CD8-positive, alpha-beta memory T cell (primary cell): ENCODE data around the gene TEX29. TPM values are rescaled to one million over a fixed set of nuclear protein-coding genes. Genes with fewer than 3 reads are reported as not detected.

Experiments
- CTCF ChIA-PET: fragments of 350-600 bp; sonication (Branson Sonifier 250); formaldehyde crosslinking; loops from one replicate; lab custom pipeline; 2021; ENCODE audit warnings: antibody characterized with exemption; lab: Charles Lee
- POLR2A ChIA-PET: fragments of 350-600 bp; sonication (Branson Sonifier 250); formaldehyde crosslinking; loops from one replicate; lab custom pipeline; 2021; ENCODE audit warnings: antibody characterized with exemption; lab: Charles Lee
- DNase-seq, 5 donors: peaks; one replicate each; pipeline versions ENCODE4 v3.0.0 to v3.0.0-alpha.2; 2020 to 2022; ENCODE audit warnings: mixed read lengths in 1 of 5
- H3K27ac ChIP-seq: one replicate; pipeline ENCODE4 v1.7.0; 2013; ENCODE audit warnings: low read depth, mild to moderate bottlenecking, low read length, moderate library complexity
- H3K27me3 ChIP-seq: 2 replicates; pipeline ENCODE4 v1.7.0; 2013; ENCODE audit warnings: low read length, mild to moderate bottlenecking; ENCODE audit not compliant: insufficient read depth, poor library complexity, severe bottlenecking
- H3K36me3 ChIP-seq: 2 replicates; pipeline ENCODE4 v1.7.0; 2013; ENCODE audit warnings: mild to moderate bottlenecking, low read length, moderate library complexity; ENCODE audit not compliant: insufficient read depth
- H3K4me1 ChIP-seq: 2 replicates; pipeline ENCODE4 v1.7.0; 2013; ENCODE audit warnings: mild to moderate bottlenecking, low read length, moderate library complexity; ENCODE audit not compliant: insufficient read depth
- H3K4me3 ChIP-seq: 2 replicates; pipeline ENCODE4 v1.7.0; 2013; ENCODE audit warnings: mild to moderate bottlenecking, low read length
- H3K9me3 ChIP-seq: 2 replicates; pipeline ENCODE4 v1.7.0; 2013; ENCODE audit warnings: mild to moderate bottlenecking, low read length
- H3K27ac Mint-ChIP-seq, 8 donors: one replicate each; pipeline ENCODE4 v1.8.0; 2020 to 2021; ENCODE audit warnings: mixed read lengths in 8 of 8, mild to moderate bottlenecking in 6 of 8, inconsistent platforms in 3 of 8, moderate library complexity in 3 of 8
- H3K27me3 Mint-ChIP-seq, 2 donors: one replicate each; pipeline ENCODE4 v1.8.0; 2020 to 2021; ENCODE audit warnings: mixed read lengths in 2 of 2, mild to moderate bottlenecking in 1 of 2, moderate library complexity in 1 of 2
- H3K36me3 Mint-ChIP-seq, 3 donors: one replicate each; pipeline ENCODE4 v1.8.0; 2020 to 2021; ENCODE audit warnings: mixed read lengths in 3 of 3, inconsistent platforms in 1 of 3, mild to moderate bottlenecking in 1 of 3
- H3K4me1 Mint-ChIP-seq, 3 donors: one replicate each; pipeline ENCODE4 v1.8.0; 2020 to 2021; ENCODE audit warnings: mixed read lengths in 3 of 3, inconsistent platforms in 1 of 3, mild to moderate bottlenecking in 1 of 3
- H3K4me3 Mint-ChIP-seq, 7 donors: one replicate each; pipeline ENCODE4 v1.8.0; 2020 to 2021; ENCODE audit warnings: mixed read lengths in 7 of 7, mild to moderate bottlenecking in 6 of 7, moderate library complexity in 4 of 7, inconsistent platforms in 2 of 7
- H3K9me3 Mint-ChIP-seq, 5 donors: one replicate each; pipeline ENCODE4 v1.8.0; 2020 to 2022; ENCODE audit warnings: mixed read lengths in 5 of 5, mild to moderate bottlenecking in 3 of 5, moderate library complexity in 2 of 5, inconsistent platforms in 1 of 5
- polyA plus RNA-seq: library from polyadenylated mRNA; unstranded; fragments of 300-500 nt; fragmentation: Illumina TruSeq; gene quantifications from one replicate; pipeline ENCODE4 v1.2.3, GENCODE V29; 2021
- total RNA-seq, 2 experiments: library from RNA; stranded (reverse); gene quantifications; one replicate each; pipeline ENCODE4 v1.2.3, GENCODE V29; 2021

The TEX29 gene
- not detected for total RNA-seq
- polyA plus RNA-seq, result not detected

DNA sequence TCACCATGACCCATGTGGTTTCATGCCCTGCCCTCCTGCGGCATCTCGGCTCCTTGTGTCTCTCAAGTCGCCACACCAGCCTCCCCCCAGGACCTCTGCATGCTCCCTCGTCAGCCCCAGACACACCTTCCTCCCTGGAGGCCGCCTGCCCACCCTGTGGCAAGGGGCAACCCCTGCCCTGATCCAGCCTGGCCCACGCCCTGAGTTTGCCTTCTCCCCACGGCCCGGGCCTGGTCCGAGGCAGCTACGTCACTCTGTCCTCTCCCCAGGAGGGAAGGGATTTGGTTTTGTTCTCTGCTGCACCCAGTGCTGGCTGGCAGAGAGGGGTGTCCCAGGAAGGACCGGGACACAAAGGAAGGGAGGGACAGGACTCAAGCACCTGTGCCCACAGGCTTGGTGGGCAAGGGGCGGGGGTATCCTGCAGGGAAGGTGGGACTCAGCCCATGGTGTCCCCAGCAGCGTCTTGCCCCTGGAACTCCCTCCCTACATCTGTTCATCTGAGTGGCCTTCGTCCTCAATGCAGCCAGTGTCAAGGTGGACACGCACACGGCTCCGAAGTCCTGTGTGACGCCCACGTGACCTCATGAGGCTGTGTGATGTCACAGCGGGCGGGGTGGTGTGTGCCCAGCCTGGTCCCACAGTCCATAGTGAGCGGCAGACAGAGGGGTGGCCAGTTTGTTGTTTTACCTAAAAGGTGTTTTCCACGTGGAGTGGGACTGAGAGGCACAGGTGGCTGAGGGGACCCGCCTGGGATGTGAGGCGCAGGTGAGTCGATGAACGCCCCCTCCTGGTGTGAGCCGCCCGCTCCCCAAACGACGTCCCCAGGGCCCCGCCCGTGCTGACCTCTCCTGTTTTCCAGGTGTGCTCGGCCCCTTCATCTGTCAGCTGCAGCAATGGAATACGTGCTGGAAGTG is at the start of gene TEX29:
Gene TEX29 (plus strand): TSS at position 645 of the 914 bp plus-strand sequence. CDS start 249 bp downstream, at position 894.
- ChIA-PET POLR2A (no interaction called here), CTCF (no interaction called here)
- Mint-ChIP-seq H3K36me3 (peaks cover 4 to 12% (median 4%) of the 10 kb centered on the region in 3 donors), H3K4me3 (no peak within 1 kb of the TSS), H3K9me3 (no peaks in the 10 kb centered on the region), H3K27me3 (peaks cover 0 to 2% of the 10 kb centered on the region in 2 donors), H3K4me1 (peaks cover 4 to 5% (median 4%) of the 10 kb centered on the region in 3 donors), H3K27ac (no peak within 1 kb of the TSS)
- no peaks in the 10 kb centered on the region for H3K4me1 ChIP-seq
- no peaks in the 10 kb centered on the region for H3K36me3 ChIP-seq
- H3K27me3 ChIP-seq, result no peaks in the 10 kb centered on the region
- H3K27ac ChIP-seq, result no peak within 1 kb of the TSS
- no peak within 1 kb of the TSS for H3K4me3 ChIP-seq
- no peak for DNase-seq
- no peaks in the 10 kb centered on the region for H3K9me3 ChIP-seq

- ChIA-PET POLR2A (no interaction called here), CTCF (no interaction called here)
- Mint-ChIP-seq H3K4me3 (peak overlapping the region in 1 of 7 donors; percentile 63), H3K27ac (no peak overlapping the region), H3K27me3 (no peaks in the 10 kb centered on the region), H3K4me1 (peaks cover 4 to 5% (median 4%) of the 10 kb centered on the region in 3 donors), H3K9me3 (no peaks in the 10 kb centered on the region), H3K36me3 (peaks cover 0 to 94% (median 28%) of the 10 kb centered on the region in 3 donors)
- H3K27me3 ChIP-seq, result no peaks in the 10 kb centered on the region
- no peak for DNase-seq
- H3K4me1 ChIP-seq, result no peaks in the 10 kb centered on the region
- H3K9me3 ChIP-seq, result no peaks in the 10 kb centered on the region
- H3K4me3 ChIP-seq, result no peak overlapping the region
- peaks cover 21% of the 10 kb centered on the region for H3K36me3 ChIP-seq
- no peak overlapping the region for H3K27ac ChIP-seq
These were observed 49.4 kb upstream of the TEX29 start for GRCh38 chr13:111270765-111271698.

DNA sequence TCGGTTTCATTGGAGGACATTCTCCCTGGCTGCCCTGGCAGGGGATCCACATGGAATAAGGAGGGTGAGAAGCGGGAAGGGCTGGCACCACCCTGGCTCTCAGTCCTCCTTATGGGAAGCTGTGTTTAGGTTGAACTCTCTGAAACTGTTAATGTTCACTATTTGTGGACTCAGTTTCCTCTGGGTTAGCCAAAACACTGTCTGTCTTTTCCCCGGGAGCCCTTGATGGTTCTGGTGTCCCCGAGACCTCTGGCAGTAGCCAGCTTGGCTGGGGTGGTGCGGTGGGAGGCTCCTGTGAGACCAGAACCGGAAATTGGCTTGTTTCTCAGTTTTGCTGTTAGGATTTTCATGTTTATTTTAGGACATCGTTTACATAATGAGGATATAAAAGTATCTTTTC is 48.3 kb upstream of the TEX29 start:
- Mint-ChIP-seq H3K36me3 (peaks cover 0 to 94% (median 27%) of the 10 kb centered on the region in 3 donors), H3K9me3 (no peaks in the 10 kb centered on the region), H3K27ac (no peak overlapping the region), H3K27me3 (no peaks in the 10 kb centered on the region), H3K4me3 (no peak overlapping the region), H3K4me1 (peaks cover 0 to 2% (median 0%) of the 10 kb centered on the region in 3 donors)
- Histone ChIP-seq H3K4me1 (no peaks in the 10 kb centered on the region), H3K9me3 (no peaks in the 10 kb centered on the region), H3K36me3 (peaks cover 21% of the 10 kb centered on the region), H3K27me3 (no peaks in the 10 kb centered on the region), H3K27ac (no peak overlapping the region), H3K4me3 (no peak overlapping the region)
- ChIA-PET CTCF (no interaction called here), POLR2A (no interaction called here)
- DNase-seq, result no peak

DNA sequence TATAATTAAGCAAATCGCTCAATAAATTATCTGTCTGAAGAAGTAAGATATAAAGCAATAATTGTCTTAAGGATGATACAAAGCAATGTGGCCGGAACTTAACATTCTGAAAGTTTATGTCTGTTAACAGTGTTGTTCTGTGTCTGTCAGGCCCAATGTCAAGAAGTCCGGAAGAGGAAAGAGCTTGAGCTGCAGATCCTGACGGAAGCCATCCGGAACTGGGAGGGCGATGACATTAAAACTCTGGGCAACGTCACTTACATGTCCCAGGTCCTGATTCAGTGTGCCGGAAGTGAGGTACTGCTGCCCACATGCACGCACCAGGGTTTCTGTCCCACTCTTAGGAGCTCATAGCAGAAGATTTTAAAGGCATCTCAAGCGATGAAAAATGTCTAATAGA is 45.1 kb upstream of the TEX29 start:
- H3K27me3 Mint-ChIP-seq, result no peaks in the 10 kb centered on the region
- no peak overlapping the region for H3K4me3 Mint-ChIP-seq
- H3K36me3 Mint-ChIP-seq, result peaks cover 0 to 98% (median 35%) of the 10 kb centered on the region in 3 donors
- peak overlapping the region in 3 of 8 donors; percentile 18 to 52 (median 41) for H3K27ac Mint-ChIP-seq
- H3K9me3 ChIP-seq, result no peaks in the 10 kb centered on the region
- CTCF ChIA-PET, result interaction anchor here (0.8 kb wide), 1 partner anchor 25 kb away, joined by 3 read pairs; no protein-coding TSS in a partner anchor
- no peaks in the 10 kb centered on the region for H3K4me1 ChIP-seq
- H3K4me1 Mint-ChIP-seq, result peaks cover 0 to under 1% (median 0%) of the 10 kb centered on the region in 3 donors
- no peak overlapping the region for H3K4me3 ChIP-seq
- H3K36me3 ChIP-seq, result peaks cover 31% of the 10 kb centered on the region
- no peaks in the 10 kb centered on the region for H3K27me3 ChIP-seq
- no peak overlapping the region for H3K27ac ChIP-seq
- POLR2A ChIA-PET, result no interaction called here
- H3K9me3 Mint-ChIP-seq, result no peaks in the 10 kb centered on the region
- DNase-seq, result no peak

DNA sequence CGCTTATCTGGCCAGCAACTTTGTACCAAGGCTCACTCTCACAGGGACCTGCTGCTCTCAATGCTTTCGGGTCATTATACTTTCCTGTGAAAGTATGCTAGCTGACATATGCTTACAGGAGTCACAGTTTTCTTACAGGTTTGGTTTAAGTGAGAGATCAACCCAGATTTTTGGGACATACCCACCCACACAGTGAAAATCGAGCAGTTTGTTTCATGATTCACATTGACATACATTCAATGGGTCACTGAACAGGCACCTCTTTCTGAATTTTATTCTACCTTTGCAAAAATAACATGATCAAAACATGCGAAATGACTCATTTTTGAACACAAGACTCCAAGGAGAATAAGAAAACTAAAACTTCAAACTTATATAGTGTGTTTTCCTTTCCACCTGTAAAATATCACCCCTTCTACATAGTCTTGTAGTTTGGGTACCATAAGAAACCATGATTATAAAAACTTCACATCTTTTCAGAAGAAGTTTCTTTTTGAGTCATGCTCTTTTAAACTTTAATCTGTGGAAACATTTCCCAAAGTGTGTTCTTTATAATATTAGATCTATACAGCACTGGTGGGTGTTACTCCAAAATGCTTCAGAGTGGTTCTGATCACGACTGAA is 44.3 kb upstream of the TEX29 start:
- Histone ChIP-seq H3K36me3 (peaks cover 32% of the 10 kb centered on the region), H3K4me3 (no peak overlapping the region), H3K27ac (no peak overlapping the region), H3K4me1 (no peaks in the 10 kb centered on the region), H3K9me3 (no peaks in the 10 kb centered on the region), H3K27me3 (no peaks in the 10 kb centered on the region)
- ChIA-PET CTCF (interaction anchor here (0.8 kb wide), 1 partner anchor 26 kb away, joined by 3 read pairs; no protein-coding TSS in a partner anchor), POLR2A (no interaction called here)
- Mint-ChIP-seq H3K4me1 (no peaks in the 10 kb centered on the region), H3K9me3 (no peaks in the 10 kb centered on the region), H3K27ac (no peak overlapping the region), H3K27me3 (no peaks in the 10 kb centered on the region), H3K36me3 (peaks cover 4 to 97% (median 34%) of the 10 kb centered on the region in 3 donors), H3K4me3 (no peak overlapping the region)
- no peak for DNase-seq

DNA sequence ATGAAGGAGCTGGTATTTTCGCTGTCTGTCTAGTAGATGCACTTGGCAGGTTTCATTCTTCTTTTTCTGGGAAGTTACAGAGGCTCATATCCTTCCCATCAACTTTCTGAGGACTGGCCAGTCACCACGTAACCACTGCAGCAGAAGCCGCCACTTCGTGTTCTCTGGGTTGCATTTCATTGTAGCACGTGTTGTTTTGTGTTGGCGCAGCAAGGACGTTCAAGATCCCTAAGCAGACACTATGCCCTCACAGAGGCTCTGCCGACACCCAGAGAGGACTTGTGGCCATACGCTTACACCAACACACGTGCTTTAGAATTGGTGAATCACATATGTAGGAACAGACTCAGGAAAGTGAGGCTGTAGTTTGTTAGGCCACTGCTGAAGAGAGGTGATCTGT is 42.2 kb upstream of the TEX29 start:
- CTCF ChIA-PET, result no interaction called here
- no peak overlapping the region for H3K4me3 Mint-ChIP-seq
- Histone ChIP-seq H3K27me3 (no peaks in the 10 kb centered on the region), H3K36me3 (peaks cover 35% of the 10 kb centered on the region), H3K27ac (no peak overlapping the region), H3K4me3 (no peak overlapping the region), H3K4me1 (no peaks in the 10 kb centered on the region), H3K9me3 (no peaks in the 10 kb centered on the region)
- no peak for DNase-seq
- H3K9me3 Mint-ChIP-seq, result no peaks in the 10 kb centered on the region
- no peak overlapping the region for H3K27ac Mint-ChIP-seq
- peaks cover 4 to 96% (median 39%) of the 10 kb centered on the region in 3 donors for H3K36me3 Mint-ChIP-seq
- H3K4me1 Mint-ChIP-seq, result no peaks in the 10 kb centered on the region
- POLR2A ChIA-PET, result no interaction called here
- no peaks in the 10 kb centered on the region for H3K27me3 Mint-ChIP-seq

GRCh38 chr13:111278743-111279652 is 41.4 kb upstream of the TEX29 start:
- no peak overlapping the region for H3K4me3 ChIP-seq
- no peaks in the 10 kb centered on the region for H3K27me3 Mint-ChIP-seq
- ChIA-PET POLR2A (no interaction called here), CTCF (no interaction called here)
- no peaks in the 10 kb centered on the region for H3K9me3 Mint-ChIP-seq
- H3K27me3 ChIP-seq, result no peaks in the 10 kb centered on the region
- H3K27ac ChIP-seq, result no peak overlapping the region
- H3K4me1 Mint-ChIP-seq, result no peaks in the 10 kb centered on the region
- DNase-seq, result no peak
- H3K9me3 ChIP-seq, result no peaks in the 10 kb centered on the region
- H3K27ac Mint-ChIP-seq, result peak overlapping the region in 1 of 8 donors; percentile 60
- peaks cover 10 to 97% (median 44%) of the 10 kb centered on the region in 3 donors for H3K36me3 Mint-ChIP-seq
- H3K4me1 ChIP-seq, result no peaks in the 10 kb centered on the region
- H3K4me3 Mint-ChIP-seq, result no peak overlapping the region
- H3K36me3 ChIP-seq, result peaks cover 40% of the 10 kb centered on the region
